EH (cell line): ENCODE results near the gene LRRFIP2.
"Not testable (repeated sequence)": the region's sequence is repeated elsewhere in the genome, so short reads cannot be mapped to it uniquely, and the experiment has no call there.

ENCODE experiments used
- DNase-seq: peaks from one replicate; pipeline ENCODE4 v3.0.0-alpha.2; 2015; ENCODE audit warnings: low read depth

Gene LRRFIP2

DNA sequence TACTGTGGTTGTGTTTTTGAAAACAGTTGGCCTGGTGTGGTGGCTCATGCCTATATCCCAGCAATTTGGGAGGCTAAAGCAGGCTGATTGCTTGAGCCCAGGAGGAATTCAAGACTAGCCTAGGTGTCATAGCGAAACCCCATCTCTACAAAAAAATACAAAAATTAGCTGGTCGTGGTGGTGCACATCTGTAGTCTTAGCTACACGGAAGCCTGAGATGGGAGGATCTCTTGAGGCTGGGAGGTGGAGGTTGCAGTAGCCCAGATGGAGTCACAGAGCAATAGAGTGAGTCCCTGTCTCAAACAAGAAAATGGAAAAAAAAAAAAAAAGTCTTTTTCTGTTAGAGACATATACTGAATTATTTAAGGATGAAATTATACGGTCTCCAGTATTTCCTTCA is 14.7 kb upstream of the LRRFIP2 start:
- DNase-seq, result no peak

DNA sequence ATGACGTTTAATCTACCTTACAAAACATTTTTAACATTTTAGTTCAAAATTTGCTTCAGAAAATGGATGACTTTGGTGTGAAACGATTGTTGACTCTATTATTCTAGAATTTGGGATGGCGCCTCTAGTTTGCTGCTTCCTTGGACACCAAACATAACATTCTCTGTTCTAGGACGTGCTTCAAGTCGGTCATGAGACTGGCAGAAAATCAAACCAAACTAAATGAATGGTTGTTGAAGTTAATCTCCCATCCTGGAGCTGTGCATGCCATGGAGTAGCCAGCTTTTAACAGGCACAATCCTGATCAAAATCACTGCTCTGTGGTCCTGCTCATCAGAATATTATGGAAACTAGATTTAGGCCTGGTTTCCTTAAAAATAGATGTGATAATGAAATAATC is 9.6 kb upstream of the LRRFIP2 start:
- DNase-seq, result no peak

- peak; percentile 95 for DNase-seq
Measured at GRCh38 chr3:37183375-37183831, 9.0 kb upstream of the LRRFIP2 start.

DNA sequence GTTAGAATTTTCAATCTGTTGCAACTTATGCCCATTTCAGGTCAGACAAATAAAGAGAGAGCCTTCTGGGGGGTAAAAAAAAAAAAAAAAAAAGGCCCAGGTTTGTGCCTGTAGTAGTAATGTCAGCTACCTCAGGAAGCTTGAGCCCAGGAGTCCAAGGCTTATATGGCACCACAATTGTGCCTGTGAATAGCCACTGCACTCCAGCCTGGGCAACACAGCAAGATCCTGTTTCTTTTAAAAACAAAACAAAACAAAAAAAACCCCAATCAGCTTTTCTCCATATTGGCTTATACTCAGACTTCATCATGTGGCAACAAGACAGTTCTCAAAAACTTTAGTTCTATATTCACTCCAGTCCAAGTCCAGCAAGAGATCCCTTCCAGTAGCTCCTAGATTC is 8.4 kb upstream of the LRRFIP2 start:
- DNase-seq, result no peak

- no peak for DNase-seq
Measured at GRCh38 chr3:37181756-37182155, 7.4 kb upstream of the LRRFIP2 start.

GRCh38 chr3:37179144-37179967 is 5.0 kb upstream of the LRRFIP2 start:
- DNase-seq, result no peak

DNA sequence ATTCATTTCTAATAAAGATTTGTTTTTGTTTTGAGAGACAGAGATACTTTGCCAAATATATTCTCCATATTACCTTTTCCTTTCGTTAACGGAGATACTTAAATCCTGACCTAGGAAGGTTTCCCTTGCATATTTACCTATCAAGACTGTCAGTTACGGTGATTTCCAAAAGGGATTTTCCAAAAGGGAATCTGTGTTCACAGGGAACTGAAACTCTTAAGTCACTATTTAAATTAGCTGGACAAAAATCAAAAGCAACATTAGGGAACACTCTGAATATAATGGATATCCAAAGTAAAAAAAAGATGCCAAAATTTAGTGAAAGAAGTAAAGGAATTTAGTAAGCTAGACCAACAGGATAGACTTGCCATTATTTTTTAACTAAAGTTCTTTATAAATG is 576 bp downstream of the LRRFIP2 start:
- DNase-seq, result no peak

- no peak for DNase-seq
Measured at GRCh38 chr3:37171144-37171543, 3.2 kb downstream of the LRRFIP2 start.

GRCh38 chr3:37170513-37170912 is 3.9 kb downstream of the LRRFIP2 start:
- DNase-seq, result no peak

DNA sequence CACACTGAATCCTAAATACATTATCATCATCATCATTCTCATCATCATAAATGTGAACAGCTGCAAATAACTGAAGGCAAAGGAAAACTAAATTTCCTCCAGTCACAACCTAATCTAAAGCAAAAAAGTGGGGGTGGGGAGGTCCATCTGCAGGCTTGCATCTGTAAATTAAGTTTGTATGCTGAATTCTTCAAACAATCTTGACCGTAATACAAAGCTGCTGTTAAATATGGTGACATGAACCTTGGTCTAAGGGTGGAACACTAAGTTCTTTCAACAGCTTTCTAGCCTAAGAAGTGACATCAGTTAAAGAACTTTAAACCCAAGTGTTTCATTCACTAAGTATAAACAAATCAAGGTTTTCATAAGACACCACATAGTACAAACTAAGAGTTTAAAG is 4.3 kb downstream of the LRRFIP2 start:
- DNase-seq, result peak; percentile 24

- no peak for DNase-seq
Measured at GRCh38 chr3:37168896-37169295, 5.5 kb downstream of the LRRFIP2 start.

DNA sequence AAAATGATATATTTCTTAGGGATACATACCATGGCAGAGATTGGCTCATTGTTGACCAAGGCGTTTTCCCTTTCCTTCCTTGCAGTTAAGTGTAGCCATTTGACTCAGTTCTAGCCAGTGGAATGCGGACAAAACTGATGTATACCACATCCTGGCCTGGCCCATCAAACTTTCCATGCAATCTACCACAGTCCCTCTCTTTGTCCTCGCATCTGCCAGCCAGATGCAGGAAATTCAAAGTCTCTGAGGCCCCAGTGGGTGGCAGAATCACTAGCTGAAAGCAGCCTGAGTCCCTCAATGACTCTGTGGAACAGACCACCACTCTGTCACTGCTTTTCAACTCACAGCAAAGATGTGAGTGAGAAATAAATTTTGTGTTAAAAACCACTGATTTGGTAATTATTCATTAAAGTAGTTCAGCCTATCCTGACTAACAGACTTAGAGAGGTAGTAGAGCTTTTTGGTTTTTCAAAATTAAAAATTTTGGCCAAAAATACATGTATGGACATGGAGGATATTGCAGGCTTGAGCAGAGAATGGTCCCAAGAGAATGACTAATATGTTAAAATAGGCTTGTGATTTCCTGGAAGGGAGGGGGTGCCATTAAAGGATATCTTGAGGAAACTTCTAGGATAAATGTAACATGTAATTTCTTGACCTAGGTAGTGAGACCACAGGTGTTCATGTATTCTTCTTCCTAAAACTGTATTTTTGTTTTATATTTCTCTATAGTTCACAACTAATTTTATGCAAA is 10.9 kb downstream of the LRRFIP2 start:
- DNase-seq, result peak; percentile 94

DNA sequence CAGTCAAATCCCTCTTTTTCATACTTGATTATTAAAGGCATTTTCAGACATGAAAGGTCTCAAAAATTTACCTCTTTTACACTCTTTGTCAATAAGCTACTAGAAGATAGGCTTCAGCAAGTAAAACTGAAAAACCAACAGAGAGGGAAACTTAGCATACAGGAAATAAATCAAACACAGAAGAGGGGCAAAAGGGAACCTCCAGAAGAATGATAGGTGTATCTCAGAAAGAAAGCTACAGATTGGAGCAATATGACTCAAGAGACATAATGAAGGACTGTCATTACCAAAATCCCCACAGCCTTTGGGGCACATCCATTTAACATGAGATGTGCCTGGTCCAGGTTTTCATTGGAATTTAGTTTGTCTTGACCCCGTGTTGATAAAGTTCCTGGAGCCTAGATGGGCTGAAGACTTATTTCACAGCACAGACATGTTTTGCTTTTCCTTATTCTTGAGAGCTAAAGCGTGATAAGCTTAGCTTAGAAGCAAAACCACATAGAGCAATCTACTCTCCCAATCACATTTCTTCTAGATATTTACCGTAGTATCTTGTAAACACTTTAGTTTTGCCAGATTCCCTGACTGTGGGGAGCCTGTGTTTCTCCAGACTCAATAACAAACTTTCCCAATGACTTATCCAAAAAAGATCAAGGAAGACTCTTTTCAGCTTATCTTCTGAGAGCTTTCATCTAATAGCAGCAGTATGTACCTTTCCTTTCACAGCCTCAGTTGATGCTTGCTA is 11.7 kb downstream of the LRRFIP2 start:
- DNase-seq, result no peak

DNA sequence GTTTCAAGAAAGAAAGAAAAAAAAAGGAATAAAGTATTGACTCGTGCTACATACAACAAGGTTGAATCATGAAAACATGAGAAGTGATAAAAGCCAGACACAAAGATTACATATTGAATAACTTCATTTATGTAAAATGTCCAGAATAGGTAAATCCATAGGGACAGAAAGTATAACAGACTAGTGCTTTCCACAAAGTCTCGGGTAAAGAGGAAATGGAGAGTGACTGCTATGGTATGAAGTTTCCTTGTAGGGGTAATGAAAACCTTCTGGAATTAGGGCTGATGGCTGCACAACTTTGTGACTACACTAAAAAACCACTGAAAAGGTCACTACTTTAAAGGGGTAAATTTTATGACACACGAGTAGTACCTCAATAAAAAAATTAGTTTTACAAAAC is 13.0 kb downstream of the LRRFIP2 start:
- peak; percentile 73 for DNase-seq

GRCh38 chr3:37155782-37156181 is 18.6 kb downstream of the LRRFIP2 start:
- no peak for DNase-seq

- DNase-seq, result no peak
Measured at GRCh38 chr3:37154668-37155314, 19.6 kb downstream of the LRRFIP2 start.

GRCh38 chr3:37150621-37151020 is 23.8 kb downstream of the LRRFIP2 start:
- DNase-seq, result peak; percentile 69

GRCh38 chr3:37149257-37149656 is 25.1 kb downstream of the LRRFIP2 start:
- DNase-seq, result no peak

GRCh38 chr3:37148208-37148607 is 26.2 kb downstream of the LRRFIP2 start:
- no peak for DNase-seq

DNA sequence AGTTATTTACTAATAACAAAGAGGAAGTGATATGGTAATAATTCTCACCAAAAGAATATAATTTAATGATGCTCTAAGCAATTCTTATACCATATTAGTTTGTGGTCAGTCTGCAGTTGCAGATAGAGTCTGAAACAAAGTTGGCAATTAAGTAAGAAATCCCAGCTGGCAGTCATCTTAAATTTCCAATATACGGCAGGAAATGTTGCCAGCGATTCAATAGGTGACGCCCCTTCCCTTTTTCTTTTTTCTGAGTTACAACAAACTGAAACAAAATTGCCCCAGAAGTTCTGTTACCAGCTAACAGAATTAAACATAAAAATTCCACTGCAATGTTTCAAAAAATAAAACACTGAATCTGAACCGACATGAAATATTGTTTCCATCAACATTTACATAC is 26.7 kb downstream of the LRRFIP2 start:
- no peak for DNase-seq

DNA sequence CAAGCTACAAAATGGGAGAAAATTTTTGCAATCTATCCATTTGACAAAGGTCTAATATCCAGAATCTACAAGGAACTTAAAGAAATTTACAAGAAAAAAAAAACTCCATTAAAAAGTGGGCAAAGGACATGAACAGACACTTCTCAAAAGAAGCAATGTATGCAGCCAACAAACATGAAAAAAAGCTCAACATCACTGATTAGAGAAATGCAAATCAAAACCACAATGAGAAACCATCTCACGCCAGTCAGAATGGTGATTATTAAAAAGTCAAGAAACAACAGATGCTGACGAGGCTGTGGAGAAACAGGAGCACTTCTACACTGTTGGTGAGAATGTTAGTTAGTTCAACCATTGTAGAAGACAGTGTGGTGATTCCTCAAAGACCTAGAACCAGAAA is 27.5 kb downstream of the LRRFIP2 start:
- DNase-seq, result not testable (repeated sequence)

GRCh38 chr3:37145611-37146010 is 28.8 kb downstream of the LRRFIP2 start:
- DNase-seq, result no peak
